Left renal pelvis (tissue), 4 donors: Measurements from ENCODE around the gene TCF7L1. TPM values are rescaled to one million over a fixed set of nuclear protein-coding genes. Genes with fewer than 3 reads are reported as not detected.
"Not testable (repeated sequence)": the region's sequence is repeated elsewhere in the genome, so short reads cannot be mapped to it uniquely, and the experiment has no call there.

ENCODE experiments used
- DNase-seq, 4 donors: peaks; one replicate each; pipeline ENCODE4 v3.0.0-alpha.2; 2013; ENCODE audit warnings: low read depth in 4 of 4, low spot score in 3 of 4
- polyA plus RNA-seq, 4 donors: library from polyadenylated mRNA; unstranded; fragments of 120-200 nt; gene quantifications; one replicate each; pipeline ENCODE4 v1.2.1, GENCODE V29; 2013; ENCODE audit not compliant: insufficient read length in 4 of 4

TCF7L1 gene
- polyA plus RNA-seq, 4 donors = 46.8 to 61.0 (median 56.5) TPM

DNA sequence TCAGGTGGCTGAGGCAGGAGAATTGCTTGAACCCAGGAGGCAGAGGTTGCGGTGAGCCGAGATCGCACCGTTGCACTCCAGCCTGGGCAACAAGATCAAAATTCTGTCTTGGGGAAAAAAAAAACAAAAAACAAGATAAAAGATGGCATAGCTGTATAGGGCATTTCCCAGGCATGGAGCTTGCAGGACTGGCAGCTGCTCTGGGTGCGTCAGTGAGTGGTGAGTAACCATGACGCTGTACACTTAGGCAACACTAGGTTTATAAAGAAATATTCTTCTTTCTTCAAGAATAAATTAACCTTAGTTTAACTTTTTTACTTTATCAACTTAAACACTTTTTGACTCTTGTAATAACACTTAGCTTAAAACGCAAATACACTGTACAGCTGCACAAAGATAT, 179.2 kb downstream of the TCF7L1 start:
- no peak for DNase-seq

- no peak for DNase-seq
These were observed 181.7 kb downstream of the TCF7L1 start for GRCh38 chr2:85314884-85315242.

DNA sequence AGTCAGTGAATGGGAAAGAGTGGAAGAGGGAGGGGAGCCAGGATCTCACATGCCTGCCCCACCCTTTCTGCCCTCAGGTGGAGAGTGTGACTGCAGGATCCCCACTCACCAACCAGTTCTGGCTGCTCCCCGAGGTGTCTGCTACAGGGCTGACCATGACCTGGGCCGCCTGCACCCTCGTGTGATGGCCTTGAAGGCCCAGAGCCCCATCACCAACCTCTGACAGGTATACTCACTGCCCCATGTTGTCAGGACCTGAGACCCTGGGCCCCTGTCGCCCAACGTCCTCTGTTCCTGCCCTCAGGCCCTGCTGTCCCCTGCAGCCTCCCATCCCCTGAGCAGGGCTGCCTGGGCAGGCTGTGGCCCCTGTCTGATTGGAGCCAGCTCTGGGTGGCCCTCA, 182.7 kb downstream of the TCF7L1 start:
- DNase-seq = not testable (repeated sequence)

GRCh38 chr2:85318222-85319074, 185.3 kb downstream of the TCF7L1 start:
- DNase-seq = no peak

DNA sequence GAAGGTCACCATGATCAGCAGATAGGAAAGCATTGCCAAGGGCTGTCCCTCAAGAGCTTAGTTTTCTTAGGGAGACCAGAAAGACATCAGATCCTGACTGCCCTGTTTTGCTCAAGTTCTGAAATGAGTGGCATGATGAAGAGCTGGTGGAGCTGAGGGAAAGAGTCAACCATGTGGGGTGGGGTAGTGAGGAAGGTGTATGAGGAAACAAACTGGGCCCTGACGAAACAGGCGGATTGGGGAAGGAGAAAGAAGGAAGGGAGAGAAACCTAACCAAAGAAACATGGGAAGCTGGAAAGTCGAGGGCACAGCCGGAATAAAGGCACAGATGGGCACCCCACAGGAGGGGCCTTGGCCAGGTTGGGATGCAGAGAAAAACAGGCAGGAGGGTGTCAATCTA, 186.6 kb downstream of the TCF7L1 start:
- no peak for DNase-seq

DNA sequence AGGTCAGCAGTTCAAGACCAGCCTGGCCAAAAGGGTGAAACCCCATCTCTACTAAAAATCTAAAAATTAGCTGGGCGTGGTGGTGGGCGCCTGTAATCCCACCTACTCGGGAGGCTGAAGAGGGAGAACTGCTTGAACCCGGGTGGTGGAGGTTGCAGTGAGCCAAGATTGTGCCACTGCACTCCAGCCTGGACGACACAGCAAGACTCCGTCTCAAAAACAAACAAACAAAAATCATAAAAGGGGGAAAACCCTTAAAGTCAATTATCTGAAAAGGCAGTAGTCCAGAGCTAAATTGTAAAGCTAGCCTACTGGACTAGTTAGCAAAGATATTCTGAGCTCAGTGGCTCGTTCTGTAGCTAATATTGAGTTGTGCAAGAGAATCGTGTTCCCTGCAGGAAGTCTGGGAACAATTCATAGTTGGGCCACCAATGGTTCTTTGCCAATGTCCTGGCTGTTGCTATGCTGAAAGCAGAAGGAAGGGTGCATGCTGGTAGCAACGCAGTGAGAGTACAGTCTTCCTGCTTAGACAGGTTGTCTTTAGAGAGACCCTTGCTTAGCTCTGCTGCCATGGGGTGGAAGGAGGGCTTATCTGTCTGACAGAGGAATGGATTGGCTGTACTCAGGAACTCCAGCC, 190.3 kb downstream of the TCF7L1 start:
- no peak for DNase-seq

DNA sequence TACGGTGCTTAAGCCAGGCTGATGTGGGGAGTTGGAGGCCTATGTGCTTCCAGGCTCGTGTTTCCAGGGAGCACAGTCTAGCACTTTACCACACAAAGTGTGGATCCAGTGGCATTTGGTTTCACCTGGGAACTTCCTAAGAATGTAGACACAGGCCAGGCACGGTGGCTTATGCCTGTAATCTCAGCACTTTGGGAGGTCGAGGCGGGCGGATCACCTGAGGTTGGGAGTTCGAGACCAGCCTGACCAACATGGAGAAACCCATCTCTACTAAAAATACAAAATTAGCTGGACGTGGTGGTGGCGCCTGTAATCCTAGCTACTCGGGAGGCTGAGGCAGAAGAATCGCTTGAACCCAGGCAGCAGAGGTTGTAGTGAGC, 190.8 kb downstream of the TCF7L1 start:
- not testable (repeated sequence) for DNase-seq

GRCh38 chr2:85324639-85325465, 191.7 kb downstream of the TCF7L1 start:
- no peak for DNase-seq

- DNase-seq = no peak
These were observed 192.2 kb downstream of the TCF7L1 start for GRCh38 chr2:85325466-85325811.

- no peak for DNase-seq
These were observed 193.4 kb downstream of the TCF7L1 start for GRCh38 chr2:85326406-85327159.

DNA sequence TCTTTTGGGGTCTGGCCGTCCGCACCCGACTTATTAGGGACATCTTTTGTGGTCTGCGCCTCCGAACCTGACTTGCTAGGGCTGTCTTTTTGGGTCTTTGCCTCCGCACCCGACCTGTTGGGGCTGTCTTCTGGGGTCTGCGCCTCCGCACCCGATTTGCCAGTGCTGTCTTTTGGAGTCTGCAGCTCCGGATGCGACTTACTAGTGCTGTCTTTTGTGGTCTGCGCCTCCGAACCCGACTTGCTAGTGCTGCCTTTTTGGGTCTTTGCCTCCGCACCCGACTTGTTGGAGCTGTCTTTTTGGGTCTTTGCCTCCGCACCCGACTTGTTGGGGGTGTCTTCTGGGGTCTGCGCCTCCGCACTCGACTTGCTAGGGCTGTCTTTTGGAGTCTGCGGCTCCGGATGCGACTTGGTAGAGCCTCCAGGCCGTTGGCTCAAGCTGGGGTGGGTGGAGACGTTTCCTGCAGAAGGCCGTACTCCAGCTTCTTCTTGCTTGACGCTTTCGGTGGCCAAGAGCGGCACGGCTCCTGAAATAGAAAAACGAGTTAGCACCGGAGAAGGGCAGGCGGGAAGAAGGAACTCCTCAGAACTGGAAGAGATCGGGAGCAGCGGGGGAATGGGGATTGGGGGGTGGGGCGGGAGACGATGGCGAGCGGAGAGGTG, 194.1 kb downstream of the TCF7L1 start:
- no peak for DNase-seq

- DNase-seq = peak; percentile 80 to 88 (median 86)
These were observed 194.8 kb downstream of the TCF7L1 start, which contains the start of gene TGOLN2 for GRCh38 chr2:85327822-85328617. TSS of gene TGOLN2 (minus strand) at chr2:85327989. CDS start at chr2:85327962, 27 bp downstream.

DNA sequence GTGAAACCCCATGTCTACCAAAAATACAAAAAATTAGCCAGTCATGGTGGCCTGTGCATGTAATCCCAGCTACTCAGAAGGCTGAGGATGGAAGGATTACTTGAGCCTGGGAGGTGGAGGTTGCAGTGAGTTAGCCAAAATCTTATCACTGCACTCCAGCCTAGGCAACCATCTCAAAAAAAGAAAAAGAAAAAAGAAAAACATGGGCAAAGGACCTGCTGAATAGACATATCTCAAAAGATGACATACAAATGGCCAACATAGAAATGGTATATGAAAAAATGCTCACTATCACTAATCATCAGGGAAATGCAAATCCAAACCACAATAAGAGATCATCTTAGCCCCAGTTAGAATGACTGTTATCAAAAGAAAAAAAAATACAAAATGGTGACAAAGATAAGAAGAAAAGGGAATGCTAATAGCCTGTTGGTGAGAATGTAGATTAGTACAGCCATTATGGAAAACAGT, 196.0 kb downstream of the TCF7L1 start:
- DNase-seq = no peak

DNA sequence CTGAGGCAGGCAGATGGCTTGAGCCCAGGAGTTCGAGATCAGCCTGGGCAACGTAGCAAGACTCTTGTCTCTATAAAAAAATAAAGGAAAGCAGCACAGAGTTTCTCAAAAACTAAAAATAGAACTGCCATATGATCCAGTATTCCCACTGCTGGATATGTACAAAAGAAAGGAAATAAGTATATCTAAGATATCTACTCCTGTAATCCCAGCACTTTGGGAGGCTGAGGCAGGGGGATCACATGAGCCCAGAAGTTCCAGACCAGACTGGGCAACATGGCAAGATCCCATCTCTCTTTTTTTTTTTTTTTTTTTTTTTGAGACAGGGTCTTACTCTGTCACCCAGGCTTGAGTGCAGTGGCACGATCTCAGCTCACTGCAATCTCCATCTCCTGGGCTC, 196.5 kb downstream of the TCF7L1 start:
- DNase-seq = not testable (repeated sequence)

DNA sequence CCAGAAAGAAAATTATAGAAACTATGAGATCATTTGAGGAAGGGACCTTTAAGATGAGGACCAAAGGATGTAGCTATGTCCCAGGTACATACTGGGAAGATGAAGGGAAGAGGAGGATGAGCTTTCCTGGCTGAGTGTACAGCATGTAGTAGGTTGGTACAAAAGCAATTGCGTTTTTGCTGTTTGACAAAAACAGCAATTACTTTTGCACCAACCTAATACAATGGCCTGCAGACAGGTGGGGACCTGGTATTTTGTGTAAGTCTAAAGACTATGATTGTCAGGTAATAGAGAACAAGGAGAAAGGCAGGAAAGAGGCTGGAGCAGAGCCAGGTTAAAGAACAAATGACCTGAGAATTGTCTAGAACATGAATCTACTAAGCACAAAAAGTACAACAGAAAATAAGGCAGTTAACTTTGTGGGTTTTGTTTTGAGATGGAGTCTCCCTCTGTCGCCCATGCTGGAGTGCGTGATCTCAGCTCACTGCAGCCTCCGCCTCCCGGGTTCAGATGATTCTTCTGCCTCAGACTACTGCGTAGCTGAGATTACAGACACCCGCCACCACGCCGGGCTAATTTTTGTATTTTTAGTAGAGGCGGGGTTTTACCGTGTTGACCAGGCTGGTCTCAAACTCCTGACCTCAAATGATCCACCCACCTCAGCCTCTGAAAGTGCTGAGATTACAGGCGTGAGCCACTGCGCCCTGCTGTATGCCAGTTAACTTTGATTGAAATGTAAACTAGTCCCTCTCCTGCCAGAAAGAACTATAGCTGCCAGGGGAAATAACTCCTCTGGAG, 197.8 kb downstream of the TCF7L1 start:
- DNase-seq = no peak

DNA sequence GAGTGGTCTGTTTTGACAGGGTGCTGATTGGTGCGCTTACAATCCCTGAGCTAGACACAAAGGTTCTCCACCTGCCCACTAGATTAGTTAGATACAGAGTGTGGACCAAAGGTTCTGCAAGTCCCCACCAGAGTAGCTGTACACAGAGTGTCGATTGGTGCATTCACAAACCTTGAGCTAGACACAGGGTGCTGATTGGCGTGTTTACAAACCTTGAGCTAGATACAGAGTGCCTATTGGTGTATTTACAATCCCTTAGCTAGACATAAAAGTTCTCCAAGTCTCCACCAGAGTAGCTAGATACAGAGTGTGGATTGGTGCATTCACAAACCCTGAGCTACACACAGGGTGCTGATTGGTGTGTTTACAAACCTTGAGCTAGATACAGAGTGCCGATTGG, 200.7 kb downstream of the TCF7L1 start:
- DNase-seq = not testable (repeated sequence)

DNA sequence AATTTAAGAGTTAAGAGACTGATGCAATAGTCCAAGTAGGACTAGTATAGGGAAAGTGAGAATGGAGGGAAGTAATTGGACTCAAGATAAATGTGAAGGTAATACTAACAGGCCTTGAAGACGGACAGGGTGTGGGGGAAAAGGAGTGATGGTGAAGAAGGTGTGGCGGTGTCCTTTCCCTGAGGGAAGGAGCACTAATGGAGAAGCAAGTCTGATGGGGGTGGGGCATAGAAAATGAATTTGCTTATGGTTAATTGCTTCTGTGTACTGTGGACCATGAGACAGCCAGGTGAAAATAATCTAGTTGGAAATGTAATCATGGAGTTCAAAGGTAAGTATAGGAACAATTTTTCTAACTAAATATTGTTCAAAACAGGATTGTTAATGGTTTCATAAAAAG, 201.7 kb downstream of the TCF7L1 start:
- DNase-seq = no peak
